OCI-LY7 (cell line): ENCODE data around the gene TCHHL1. TPM values are rescaled to one million over a fixed set of nuclear protein-coding genes. Genes with fewer than 3 reads are reported as not detected.

Source experiments
- Bru-seq: library from RNA; stranded (reverse); fragments of 400-500 nt; gene quantifications from one replicate; lab custom pipeline; 2021; lab: Mats Ljungman, UMichigan
- BruChase-seq, 2 experiments: library from RNA; stranded (reverse); fragments of 400-500 nt; gene quantifications; one replicate each; lab custom pipeline; 2021; lab: Mats Ljungman, UMichigan
- BruUV-seq: library from RNA; stranded (reverse); fragments of 400-500 nt; replicated peaks from 2 replicates; lab custom pipeline; 2021; lab: Mats Ljungman, UMichigan
- CTCF ChIA-PET: fragments of 300-600 bp; sonication (Branson Sonifier 250); formaldehyde crosslinking; loops from one replicate; lab custom pipeline; 2022; ENCODE audit warnings: antibody characterized with exemption; ENCODE audit not compliant: unreplicated experiment; lab: Charles Lee
- POLR2A ChIA-PET: fragments of 300-600 bp; sonication (Branson Sonifier 250); formaldehyde crosslinking; loops from one replicate; lab custom pipeline; 2022; ENCODE audit warnings: antibody characterized with exemption; lab: Charles Lee
- DNase-seq: peaks from one replicate; pipeline ENCODE4 v3.0.0-alpha.2; 2015; ENCODE audit warnings: low spot score
- H2AFZ ChIP-seq: fragments of 200-600 bp; sonication (generic), shearing (Covaris generic); 2 replicates; pipeline ENCODE4 v1.6.1; 2014; ENCODE audit warnings: mild to moderate bottlenecking, antibody characterized with exemption, low read length, moderate library complexity
- H3K27ac ChIP-seq: fragments of 200-600 bp; sonication (generic); 2 replicates; pipeline ENCODE4 v1.5.1; 2014; ENCODE audit warnings: mixed run types, low read depth, mild to moderate bottlenecking, moderate library complexity, low read length, inconsistent platforms; ENCODE audit not compliant: poor library complexity, severe bottlenecking
- H3K36me3 ChIP-seq: fragments of 200-600 bp; sonication (generic); 2 replicates; pipeline ENCODE4 v1.6.1; 2014; ENCODE audit warnings: mild to moderate bottlenecking, antibody characterized with exemption, low read length, moderate library complexity, mixed read lengths; ENCODE audit not compliant: insufficient read depth
- H3K4me1 ChIP-seq: fragments of 200-600 bp; sonication (generic); 2 replicates; pipeline ENCODE4 v1.5.1; 2014; ENCODE audit warnings: mild to moderate bottlenecking, low read length; ENCODE audit not compliant: insufficient read depth, poor library complexity, severe bottlenecking
- H3K4me2 ChIP-seq: fragments of 200-600 bp; sonication (generic); 2 replicates; pipeline ENCODE4 v1.6.1; 2014; ENCODE audit warnings: mild to moderate bottlenecking, low read length
- H3K4me3 ChIP-seq: fragments of 200-600 bp; sonication (generic); 2 replicates; pipeline ENCODE4 v1.5.1; 2014; ENCODE audit warnings: mild to moderate bottlenecking, low read depth, low read length; ENCODE audit not compliant: poor library complexity, severe bottlenecking
- H3K79me2 ChIP-seq: fragments of 200-600 bp; sonication (generic); 2 replicates; pipeline ENCODE4 v1.6.1; 2016; ENCODE audit warnings: low read depth, mild to moderate bottlenecking, low read length, moderate library complexity, mixed read lengths; ENCODE audit not compliant: insufficient read depth
- H3K9me2 ChIP-seq: fragments of 200-600 bp; sonication (generic); 2 replicates; pipeline ENCODE4 v1.6.1; 2016; ENCODE audit warnings: mild to moderate bottlenecking, low read length, mixed read lengths; ENCODE audit not compliant: insufficient read depth
- H3K9me3 ChIP-seq: fragments of 200-600 bp; sonication (generic); 2 replicates; pipeline ENCODE4 v1.6.1; 2014; ENCODE audit warnings: mild to moderate bottlenecking, mixed run types, low read length, mixed read lengths
- H4K20me1 ChIP-seq: fragments of 200-600 bp; sonication (generic); 2 replicates; pipeline ENCODE4 v1.6.1; 2014; ENCODE audit warnings: mild to moderate bottlenecking, antibody characterized with exemption, low read length, moderate library complexity, mixed read lengths; ENCODE audit not compliant: insufficient read depth
- EZH2phosphoT487 ChIP-seq: fragments of 200-600 bp; sonication (generic); IDR thresholded peaks from 2 replicates; pipeline ENCODE4 v1.6.1; 2018; ENCODE audit warnings: low read depth, borderline replicate concordance, mild to moderate bottlenecking, mixed run types, antibody characterized with exemption, low read length, moderate library complexity, mixed read lengths
- intact Hi-C: fragments of 100-400 bp; cut with micrococcal nuclease; formaldehyde crosslinking; loops from one replicate; pipeline ENCODE4 v1.10.0; 2022; ENCODE audit not compliant: unreplicated experiment
- long read RNA-seq: library from polyadenylated mRNA; stranded (forward); transcript quantifications from one replicate; pipeline ENCODE4 v2.0.0, GENCODE V29; 2022
- total RNA-seq, 2 experiments: library from RNA; depleted of rRNA in 1 of 2; stranded (reverse); fragments of >200 nt in 1 of 2; shearing (Covaris generic) in 1 of 2; gene quantifications; 2 replicates each; pipeline ENCODE4 v1.2.3, GENCODE V29; 2014 to 2022
- TF ChIP-seq, protein P1 (sequence below): fragments of 200-600 bp; sonication (generic); conservative IDR thresholded peaks from 2 replicates; pipeline ENCODE4 v1.5.1; 2014; ENCODE audit warnings: mild to moderate bottlenecking, antibody characterized with exemption, low read length, moderate library complexity, mixed read lengths

Gene TCHHL1
- total RNA-seq (2014; rRNA removed; shearing (Covaris generic)) (not detected in 2 replicates), total RNA-seq (2022) (not detected in 2 replicates), Bru-seq, nascent RNA (not detected), BruChase-seq, experiment 1, labeled RNA remaining after a 6-hour chase (not detected), BruChase-seq, experiment 2, labeled RNA remaining after a 2-hour chase (not detected)
- long read RNA-seq = 0 reads

DNA sequence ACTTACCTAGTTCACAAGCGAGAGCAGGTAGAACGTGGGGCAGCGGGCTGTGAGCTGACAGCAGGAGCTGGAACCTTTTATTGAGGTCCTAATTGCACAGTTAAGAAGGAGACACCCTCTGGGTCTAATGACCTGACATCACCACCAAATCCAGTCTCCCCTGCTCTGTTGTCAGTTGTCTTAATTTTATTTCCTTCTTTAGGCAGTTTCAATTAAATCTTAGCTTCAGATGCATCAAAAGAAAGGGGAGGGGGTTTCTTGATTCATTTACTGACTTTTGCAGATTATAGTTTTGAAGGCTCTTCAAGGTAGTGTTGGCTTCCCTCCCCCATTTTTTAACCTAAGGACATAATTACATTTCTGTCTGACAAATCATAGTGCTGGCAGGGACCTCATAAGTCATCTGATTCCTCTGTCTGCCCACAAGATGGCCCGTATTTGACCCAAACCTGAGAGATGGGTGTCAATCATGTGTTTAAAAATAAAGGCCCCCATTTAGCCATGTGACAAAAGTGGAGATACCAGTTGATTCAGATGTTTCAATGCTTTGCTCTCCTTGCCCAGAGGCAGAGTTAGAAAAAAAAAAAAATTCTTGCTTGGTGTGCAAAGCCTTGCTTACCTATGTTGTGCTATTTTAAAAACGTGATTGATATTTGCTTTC is at the start of gene TCHHL1:
TSS of gene TCHHL1 (minus strand) at position 51 of the 661 bp plus-strand sequence. CDS start 921 bp downstream, outside the sequence.
- CTCF ChIA-PET = no interaction called here

DNA sequence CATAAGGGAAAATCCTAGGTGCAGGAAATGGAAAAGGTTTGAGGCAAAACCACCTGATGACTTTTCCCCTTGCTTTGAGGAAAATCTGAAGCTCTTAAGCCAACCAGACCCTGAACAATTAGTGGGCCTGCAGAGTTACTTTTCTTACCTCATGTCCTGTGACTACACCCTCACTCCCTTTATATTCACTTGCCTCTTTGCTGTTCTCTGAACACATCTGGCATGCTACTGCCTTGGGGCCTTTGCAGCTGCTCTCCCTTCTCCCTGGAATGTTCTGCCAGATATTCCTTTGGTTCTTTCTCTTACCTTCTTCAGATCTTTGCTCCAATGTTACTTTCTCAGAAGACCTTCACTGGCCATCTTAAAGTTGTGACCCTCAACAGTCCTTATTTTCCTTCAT is 48.4 kb upstream of the TCHHL1 start:
- no peaks in the 10 kb centered on the region for H3K79me2 ChIP-seq
- ChIA-PET CTCF (no interaction called here), POLR2A (no interaction called here)
- BruUV-seq = no TSS peak
- no peak overlapping the region for H2AFZ ChIP-seq
- no peaks in the 10 kb centered on the region for H4K20me1 ChIP-seq
- H3K36me3 ChIP-seq = no peaks in the 10 kb centered on the region
- intact Hi-C loops = no loop called here
- no peak overlapping the region for H3K4me2 ChIP-seq
- H3K9me2 ChIP-seq = no peaks in the 10 kb centered on the region
- no peak overlapping the region for H3K4me3 ChIP-seq
- no peak overlapping the region for H3K27ac ChIP-seq
- no peaks in the 10 kb centered on the region for H3K9me3 ChIP-seq
- TF ChIP-seq, protein P1, sequence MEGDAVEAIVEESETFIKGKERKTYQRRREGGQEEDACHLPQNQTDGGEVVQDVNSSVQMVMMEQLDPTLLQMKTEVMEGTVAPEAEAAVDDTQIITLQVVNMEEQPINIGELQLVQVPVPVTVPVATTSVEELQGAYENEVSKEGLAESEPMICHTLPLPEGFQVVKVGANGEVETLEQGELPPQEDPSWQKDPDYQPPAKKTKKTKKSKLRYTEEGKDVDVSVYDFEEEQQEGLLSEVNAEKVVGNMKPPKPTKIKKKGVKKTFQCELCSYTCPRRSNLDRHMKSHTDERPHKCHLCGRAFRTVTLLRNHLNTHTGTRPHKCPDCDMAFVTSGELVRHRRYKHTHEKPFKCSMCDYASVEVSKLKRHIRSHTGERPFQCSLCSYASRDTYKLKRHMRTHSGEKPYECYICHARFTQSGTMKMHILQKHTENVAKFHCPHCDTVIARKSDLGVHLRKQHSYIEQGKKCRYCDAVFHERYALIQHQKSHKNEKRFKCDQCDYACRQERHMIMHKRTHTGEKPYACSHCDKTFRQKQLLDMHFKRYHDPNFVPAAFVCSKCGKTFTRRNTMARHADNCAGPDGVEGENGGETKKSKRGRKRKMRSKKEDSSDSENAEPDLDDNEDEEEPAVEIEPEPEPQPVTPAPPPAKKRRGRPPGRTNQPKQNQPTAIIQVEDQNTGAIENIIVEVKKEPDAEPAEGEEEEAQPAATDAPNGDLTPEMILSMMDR = no peak
- no peak for TF ChIP-seq EZH2phosphoT487
- H3K4me1 ChIP-seq = no peaks in the 10 kb centered on the region
- no peak for DNase-seq

More for the DNA sequence above, at the start of gene TCHHL1:
- POLR2A ChIA-PET = no interaction called here
- no peak for DNase-seq
- intact Hi-C loops = no loop called here
- no peaks in the 10 kb centered on the region for H3K9me2 ChIP-seq
- H2AFZ ChIP-seq = no peak within 1 kb of the TSS
- no peak for TF ChIP-seq EZH2phosphoT487
- TF ChIP-seq, protein P1 = no peak
- H3K4me1 ChIP-seq = no peaks in the 10 kb centered on the region
- H3K27ac ChIP-seq = no peak within 1 kb of the TSS
- no peak within 1 kb of the TSS for H3K4me2 ChIP-seq
- no peaks in the 10 kb centered on the region for H3K79me2 ChIP-seq
- BruUV-seq = no TSS peak
- no peak within 1 kb of the TSS for H3K4me3 ChIP-seq
- H3K36me3 ChIP-seq = no peaks in the 10 kb centered on the region
- H3K9me3 ChIP-seq = no peaks in the 10 kb centered on the region
- no peaks in the 10 kb centered on the region for H4K20me1 ChIP-seq

DNA sequence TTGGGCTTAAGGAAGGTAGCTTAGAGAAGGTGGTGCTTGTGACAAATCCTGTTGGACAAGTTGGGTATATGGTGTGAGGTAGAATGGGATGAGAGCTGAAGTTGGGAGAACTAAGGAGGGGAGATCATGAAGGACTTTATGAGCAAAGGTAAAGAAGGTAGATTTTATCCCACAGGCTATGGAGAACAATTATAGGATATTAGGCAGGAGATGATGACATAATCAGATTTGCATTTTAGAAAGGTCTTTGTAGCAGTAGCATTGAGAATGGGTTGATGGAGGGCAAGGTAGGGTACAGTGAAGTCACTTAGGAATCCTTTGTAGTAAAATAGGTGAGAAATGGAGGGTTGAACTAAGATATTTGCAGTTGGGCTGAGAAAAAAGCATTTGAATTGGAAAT is 41.3 kb upstream of the TCHHL1 start:
- Histone ChIP-seq H4K20me1 (no peaks in the 10 kb centered on the region; the same call in 1 of the 2 replicates), H2AFZ (no peak overlapping the region), H3K9me2 (no peaks in the 10 kb centered on the region), H3K79me2 (no peaks in the 10 kb centered on the region), H3K4me3 (no peak overlapping the region), H3K9me3 (no peaks in the 10 kb centered on the region), H3K36me3 (no peaks in the 10 kb centered on the region), H3K4me2 (no peak overlapping the region), H3K27ac (no peak overlapping the region), H3K4me1 (no peaks in the 10 kb centered on the region)
- ChIA-PET POLR2A (no interaction called here), CTCF (no interaction called here)
- TF ChIP-seq, protein P1 = no peak
- no peak for TF ChIP-seq EZH2phosphoT487
- intact Hi-C loops = no loop called here
- BruUV-seq = no TSS peak
- no peak for DNase-seq
